ENCODE measurements around the gene COG5. TPM values are rescaled to one million over a fixed set of nuclear protein-coding genes. Genes with fewer than 3 reads are reported as not detected.

Gene COG5
- total and polyA plus RNA-seq, 10 of the 15 experiments (the other 5 are each of a cell fraction or from before 2014, with no cell fraction given): 5.5 to 27.9 (median 15.6) TPM

DNA sequence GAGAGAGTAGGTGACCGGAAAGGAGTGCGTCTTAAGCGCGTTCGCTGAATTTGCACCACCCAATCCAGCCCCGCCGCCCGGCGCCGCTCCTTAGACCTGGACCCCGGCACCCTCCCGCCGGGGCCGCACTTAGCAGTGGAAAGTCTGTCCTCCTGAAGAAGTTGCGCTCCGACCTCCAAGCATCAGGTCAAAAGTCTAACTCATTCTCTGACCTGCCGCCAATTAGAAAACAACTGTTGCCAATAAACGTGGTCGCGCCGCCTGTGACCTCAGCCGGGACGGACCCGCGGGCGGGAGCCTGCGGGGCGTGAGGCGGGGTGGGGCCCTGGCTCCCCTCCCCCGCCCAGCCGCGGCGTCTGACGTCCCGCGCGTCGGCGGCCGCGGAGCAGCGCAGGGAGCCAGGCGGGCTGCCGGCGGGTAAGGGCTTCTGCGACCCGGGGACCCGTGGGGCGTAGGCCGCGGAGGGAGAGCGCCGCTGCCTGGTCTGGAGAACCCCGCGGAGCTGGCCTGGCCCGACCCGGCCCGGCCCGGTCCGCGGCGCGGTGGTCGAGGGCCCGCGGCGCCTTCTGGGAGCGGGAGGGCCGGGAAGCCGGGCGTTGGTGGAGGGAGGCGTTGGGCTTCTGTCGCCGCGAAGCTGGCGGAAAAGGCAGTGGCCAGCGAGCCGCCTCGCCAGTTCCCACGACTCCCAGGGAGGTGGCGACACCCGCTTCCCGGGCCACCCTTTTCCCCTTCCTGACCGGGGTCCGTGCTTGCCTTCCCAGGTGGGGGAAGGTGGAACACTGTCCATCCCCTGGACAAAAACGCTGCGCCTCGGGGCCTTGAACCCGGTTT, 16.4 kb upstream of the COG5 start, which contains the start of gene BCAP29 (continued):
- TF ChIP-seq, protein P1, sequence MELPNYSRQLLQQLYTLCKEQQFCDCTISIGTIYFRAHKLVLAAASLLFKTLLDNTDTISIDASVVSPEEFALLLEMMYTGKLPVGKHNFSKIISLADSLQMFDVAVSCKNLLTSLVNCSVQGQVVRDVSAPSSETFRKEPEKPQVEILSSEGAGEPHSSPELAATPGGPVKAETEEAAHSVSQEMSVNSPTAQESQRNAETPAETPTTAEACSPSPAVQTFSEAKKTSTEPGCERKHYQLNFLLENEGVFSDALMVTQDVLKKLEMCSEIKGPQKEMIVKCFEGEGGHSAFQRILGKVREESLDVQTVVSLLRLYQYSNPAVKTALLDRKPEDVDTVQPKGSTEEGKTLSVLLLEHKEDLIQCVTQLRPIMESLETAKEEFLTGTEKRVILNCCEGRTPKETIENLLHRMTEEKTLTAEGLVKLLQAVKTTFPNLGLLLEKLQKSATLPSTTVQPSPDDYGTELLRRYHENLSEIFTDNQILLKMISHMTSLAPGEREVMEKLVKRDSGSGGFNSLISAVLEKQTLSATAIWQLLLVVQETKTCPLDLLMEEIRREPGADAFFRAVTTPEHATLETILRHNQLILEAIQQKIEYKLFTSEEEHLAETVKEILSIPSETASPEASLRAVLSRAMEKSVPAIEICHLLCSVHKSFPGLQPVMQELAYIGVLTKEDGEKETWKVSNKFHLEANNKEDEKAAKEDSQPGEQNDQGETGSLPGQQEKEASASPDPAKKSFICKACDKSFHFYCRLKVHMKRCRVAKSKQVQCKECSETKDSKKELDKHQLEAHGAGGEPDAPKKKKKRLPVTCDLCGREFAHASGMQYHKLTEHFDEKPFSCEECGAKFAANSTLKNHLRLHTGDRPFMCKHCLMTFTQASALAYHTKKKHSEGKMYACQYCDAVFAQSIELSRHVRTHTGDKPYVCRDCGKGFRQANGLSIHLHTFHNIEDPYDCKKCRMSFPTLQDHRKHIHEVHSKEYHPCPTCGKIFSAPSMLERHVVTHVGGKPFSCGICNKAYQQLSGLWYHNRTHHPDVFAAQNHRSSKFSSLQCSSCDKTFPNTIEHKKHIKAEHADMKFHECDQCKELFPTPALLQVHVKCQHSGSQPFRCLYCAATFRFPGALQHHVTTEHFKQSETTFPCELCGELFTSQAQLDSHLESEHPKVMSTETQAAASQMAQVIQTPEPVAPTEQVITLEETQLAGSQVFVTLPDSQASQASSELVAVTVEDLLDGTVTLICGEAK (IDR thresholded peaks at IDR 0.05; ENCODE audit: borderline replicate concordance): 0 out of 2 replicates have a peak, but pooled peaks have one; percentile 18
- no peak for TF ChIP-seq SMAD5 (IDR thresholded peaks at IDR 0.05; ENCODE audit: low read depth)
- TF ChIP-seq, protein P2, sequence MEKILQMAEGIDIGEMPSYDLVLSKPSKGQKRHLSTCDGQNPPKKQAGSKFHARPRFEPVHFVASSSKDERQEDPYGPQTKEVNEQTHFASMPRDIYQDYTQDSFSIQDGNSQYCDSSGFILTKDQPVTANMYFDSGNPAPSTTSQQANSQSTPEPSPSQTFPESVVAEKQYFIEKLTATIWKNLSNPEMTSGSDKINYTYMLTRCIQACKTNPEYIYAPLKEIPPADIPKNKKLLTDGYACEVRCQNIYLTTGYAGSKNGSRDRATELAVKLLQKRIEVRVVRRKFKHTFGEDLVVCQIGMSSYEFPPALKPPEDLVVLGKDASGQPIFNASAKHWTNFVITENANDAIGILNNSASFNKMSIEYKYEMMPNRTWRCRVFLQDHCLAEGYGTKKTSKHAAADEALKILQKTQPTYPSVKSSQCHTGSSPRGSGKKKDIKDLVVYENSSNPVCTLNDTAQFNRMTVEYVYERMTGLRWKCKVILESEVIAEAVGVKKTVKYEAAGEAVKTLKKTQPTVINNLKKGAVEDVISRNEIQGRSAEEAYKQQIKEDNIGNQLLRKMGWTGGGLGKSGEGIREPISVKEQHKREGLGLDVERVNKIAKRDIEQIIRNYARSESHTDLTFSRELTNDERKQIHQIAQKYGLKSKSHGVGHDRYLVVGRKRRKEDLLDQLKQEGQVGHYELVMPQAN (conservative IDR thresholded peaks at IDR 0.05): peak; percentile 71
- TF ChIP-seq, protein P3, sequence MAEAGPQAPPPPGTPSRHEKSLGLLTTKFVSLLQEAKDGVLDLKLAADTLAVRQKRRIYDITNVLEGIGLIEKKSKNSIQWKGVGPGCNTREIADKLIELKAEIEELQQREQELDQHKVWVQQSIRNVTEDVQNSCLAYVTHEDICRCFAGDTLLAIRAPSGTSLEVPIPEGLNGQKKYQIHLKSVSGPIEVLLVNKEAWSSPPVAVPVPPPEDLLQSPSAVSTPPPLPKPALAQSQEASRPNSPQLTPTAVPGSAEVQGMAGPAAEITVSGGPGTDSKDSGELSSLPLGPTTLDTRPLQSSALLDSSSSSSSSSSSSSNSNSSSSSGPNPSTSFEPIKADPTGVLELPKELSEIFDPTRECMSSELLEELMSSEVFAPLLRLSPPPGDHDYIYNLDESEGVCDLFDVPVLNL (IDR thresholded peaks at IDR 0.05; ENCODE audit: low read depth, low read length): no peak
- peak; percentile 87 for TF ChIP-seq POLR2A (IDR thresholded peaks at IDR 0.05; ENCODE audit: low read depth, low read length)
- TF ChIP-seq MYB (IDR thresholded peaks at IDR 0.05; ENCODE audit: borderline replicate concordance, low read depth, low read length): 0 out of 2 replicates have a peak, but pooled peaks have one; percentile 11
- no peak for TF ChIP-seq MTA3 (IDR thresholded peaks at IDR 0.05; ENCODE audit: borderline replicate concordance, low read length)
- TF ChIP-seq NBN (IDR thresholded peaks at IDR 0.05): 0 out of 2 replicates have a peak, but pooled peaks have one; percentile 11
- TF ChIP-seq MYC (IDR thresholded peaks at IDR 0.05; ENCODE audit: insufficient read depth, insufficient read length, insufficient replicate concordance, low read length, severe bottlenecking): peak; percentile 35
- no peak for TF ChIP-seq JUND (IDR thresholded peaks at IDR 0.05; ENCODE audit: low read depth, low read length)
- 0 out of 2 replicates have a peak, but pooled peaks have one; percentile 10 for TF ChIP-seq ZSCAN29 (IDR thresholded peaks at IDR 0.05)
- TF ChIP-seq, protein P4, sequence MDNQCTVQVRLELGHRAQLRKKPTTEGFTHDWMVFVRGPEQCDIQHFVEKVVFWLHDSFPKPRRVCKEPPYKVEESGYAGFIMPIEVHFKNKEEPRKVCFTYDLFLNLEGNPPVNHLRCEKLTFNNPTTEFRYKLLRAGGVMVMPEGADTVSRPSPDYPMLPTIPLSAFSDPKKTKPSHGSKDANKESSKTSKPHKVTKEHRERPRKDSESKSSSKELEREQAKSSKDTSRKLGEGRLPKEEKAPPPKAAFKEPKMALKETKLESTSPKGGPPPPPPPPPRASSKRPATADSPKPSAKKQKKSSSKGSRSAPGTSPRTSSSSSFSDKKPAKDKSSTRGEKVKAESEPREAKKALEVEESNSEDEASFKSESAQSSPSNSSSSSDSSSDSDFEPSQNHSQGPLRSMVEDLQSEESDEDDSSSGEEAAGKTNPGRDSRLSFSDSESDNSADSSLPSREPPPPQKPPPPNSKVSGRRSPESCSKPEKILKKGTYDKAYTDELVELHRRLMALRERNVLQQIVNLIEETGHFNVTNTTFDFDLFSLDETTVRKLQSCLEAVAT (IDR thresholded peaks at IDR 0.05): no peak
- TF ChIP-seq FOXM1 (IDR thresholded peaks at IDR 0.05; ENCODE audit: low read depth, low read length): no peak
- TF ChIP-seq SPI1 (IDR thresholded peaks at IDR 0.05; ENCODE audit: borderline replicate concordance, insufficient read depth, low read depth, low read length): no peak
- TF ChIP-seq SIX5 (IDR thresholded peaks at IDR 0.05; ENCODE audit: low read depth, low read length, severe bottlenecking): no peak
- TF ChIP-seq, protein P5, sequence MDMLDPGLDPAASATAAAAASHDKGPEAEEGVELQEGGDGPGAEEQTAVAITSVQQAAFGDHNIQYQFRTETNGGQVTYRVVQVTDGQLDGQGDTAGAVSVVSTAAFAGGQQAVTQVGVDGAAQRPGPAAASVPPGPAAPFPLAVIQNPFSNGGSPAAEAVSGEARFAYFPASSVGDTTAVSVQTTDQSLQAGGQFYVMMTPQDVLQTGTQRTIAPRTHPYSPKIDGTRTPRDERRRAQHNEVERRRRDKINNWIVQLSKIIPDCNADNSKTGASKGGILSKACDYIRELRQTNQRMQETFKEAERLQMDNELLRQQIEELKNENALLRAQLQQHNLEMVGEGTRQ (IDR thresholded peaks at IDR 0.05; ENCODE audit: borderline replicate concordance, low read depth, low read length): no peak
- TF ChIP-seq RBBP5 (conservative IDR thresholded peaks at IDR 0.05): no peak
- TF ChIP-seq ZBED1 (IDR thresholded peaks at IDR 0.05; ENCODE audit: borderline replicate concordance): no peak; the same call in 1 of the 2 replicates
- peak; percentile 97 for TF ChIP-seq LARP7 (IDR thresholded peaks at IDR 0.05)
- TF ChIP-seq ZNF274 (IDR thresholded peaks at IDR 0.05; ENCODE audit: insufficient read depth, insufficient read length): no peak
- peak; percentile 40; the same call in 1 of the 2 replicates for TF ChIP-seq HCFC1 (IDR thresholded peaks at IDR 0.05; ENCODE audit: low read length)
